T-helper 2 cell treated with Interferon-gamma antibody and Interleukin-4, amounts not matched to agents 5 μg/mL and 100 μg/mL, for 36 hours (primary cell): Measurements from ENCODE around the gene VPS4B.
"Not testable (repeated sequence)": the region's sequence is repeated elsewhere in the genome, so short reads cannot be mapped to it uniquely, and the experiment has no call there.

ENCODE experiments used
- DNase-seq: peaks from one replicate; pipeline ENCODE4 v3.0.0; 2021; ENCODE audit warnings: low spot score
- H3K27ac Mint-ChIP-seq: one replicate; pipeline ENCODE4 v1.8.0; 2021; ENCODE audit warnings: mild to moderate bottlenecking, mixed read lengths
- H3K27me3 Mint-ChIP-seq: one replicate; pipeline ENCODE4 v1.8.0; 2021; ENCODE audit warnings: low read depth, mixed read lengths
- H3K36me3 Mint-ChIP-seq: one replicate; pipeline ENCODE4 v1.8.0; 2021; ENCODE audit warnings: low read depth, mixed read lengths
- H3K4me1 Mint-ChIP-seq: one replicate; pipeline ENCODE4 v1.8.0; 2021; ENCODE audit warnings: low read depth, mixed read lengths
- H3K4me3 Mint-ChIP-seq: one replicate; pipeline ENCODE4 v1.8.0; 2022; ENCODE audit warnings: mild to moderate bottlenecking, moderate library complexity, mixed read lengths
- H3K9me3 Mint-ChIP-seq: one replicate; pipeline ENCODE4 v1.8.0; 2021; ENCODE audit warnings: mixed read lengths

Gene VPS4B

GRCh38 chr18:63422087-63422863 is at the start of gene VPS4B:
Gene VPS4B (minus strand): TSS chr18:63422476. CDS start chr18:63422259, 217 bp downstream.
- Mint-ChIP-seq H3K27ac (peak within 1 kb of the TSS; percentile 96), H3K4me3 (peak within 1 kb of the TSS; percentile 92), H3K36me3 (peaks cover 14% of the 10 kb centered on the region), H3K9me3 (no peaks in the 10 kb centered on the region), H3K4me1 (peaks cover 24% of the 10 kb centered on the region), H3K27me3 (peaks cover 2% of the 10 kb centered on the region)
- peak; percentile 100 for DNase-seq

- H3K36me3 Mint-ChIP-seq: no peaks in the 10 kb centered on the region
- H3K4me1 Mint-ChIP-seq: no peaks in the 10 kb centered on the region
- no peak overlapping the region for H3K27ac Mint-ChIP-seq
- H3K9me3 Mint-ChIP-seq: no peaks in the 10 kb centered on the region
- no peak for DNase-seq
- H3K27me3 Mint-ChIP-seq: peaks cover 20% of the 10 kb centered on the region
- no peak overlapping the region for H3K4me3 Mint-ChIP-seq
Measured at GRCh38 chr18:63470751-63471150, 48.5 kb upstream of the VPS4B start.

- no peaks in the 10 kb centered on the region for H3K4me1 Mint-ChIP-seq
- H3K27ac Mint-ChIP-seq: no peak overlapping the region
- H3K36me3 Mint-ChIP-seq: no peaks in the 10 kb centered on the region
- H3K4me3 Mint-ChIP-seq: no peak overlapping the region
- H3K27me3 Mint-ChIP-seq: peaks cover 19% of the 10 kb centered on the region
- DNase-seq: no peak
- H3K9me3 Mint-ChIP-seq: no peaks in the 10 kb centered on the region
Measured at GRCh38 chr18:63468575-63468974, 46.3 kb upstream of the VPS4B start.

- H3K4me3 Mint-ChIP-seq: no peak overlapping the region
- no peak for DNase-seq
- H3K4me1 Mint-ChIP-seq: no peaks in the 10 kb centered on the region
- no peak overlapping the region for H3K27ac Mint-ChIP-seq
- H3K36me3 Mint-ChIP-seq: no peaks in the 10 kb centered on the region
- no peaks in the 10 kb centered on the region for H3K9me3 Mint-ChIP-seq
- peaks cover 25% of the 10 kb centered on the region for H3K27me3 Mint-ChIP-seq
Measured at GRCh38 chr18:63467699-63468098, 45.4 kb upstream of the VPS4B start.

GRCh38 chr18:63465059-63465458 is 42.8 kb upstream of the VPS4B start:
- H3K27me3 Mint-ChIP-seq: peaks cover 32% of the 10 kb centered on the region

GRCh38 chr18:63464434-63464833 is 42.2 kb upstream of the VPS4B start:
- no peaks in the 10 kb centered on the region for H3K4me1 Mint-ChIP-seq
- no peaks in the 10 kb centered on the region for H3K9me3 Mint-ChIP-seq
- H3K36me3 Mint-ChIP-seq: no peaks in the 10 kb centered on the region
- peaks cover 32% of the 10 kb centered on the region for H3K27me3 Mint-ChIP-seq
- no peak overlapping the region for H3K4me3 Mint-ChIP-seq
- no peak for DNase-seq
- H3K27ac Mint-ChIP-seq: no peak overlapping the region

More at GRCh38 chr18:63465059-63465458, 42.8 kb upstream of the VPS4B start:
- no peaks in the 10 kb centered on the region for H3K36me3 Mint-ChIP-seq
- no peak overlapping the region for H3K4me3 Mint-ChIP-seq
- no peak overlapping the region for H3K27ac Mint-ChIP-seq
- no peak for DNase-seq
- no peaks in the 10 kb centered on the region for H3K9me3 Mint-ChIP-seq
- no peaks in the 10 kb centered on the region for H3K4me1 Mint-ChIP-seq

- H3K4me1 Mint-ChIP-seq: no peaks in the 10 kb centered on the region
- no peak for DNase-seq
- no peaks in the 10 kb centered on the region for H3K9me3 Mint-ChIP-seq
- peaks cover 30% of the 10 kb centered on the region for H3K27me3 Mint-ChIP-seq
- H3K27ac Mint-ChIP-seq: no peak overlapping the region
- no peak overlapping the region for H3K4me3 Mint-ChIP-seq
- no peaks in the 10 kb centered on the region for H3K36me3 Mint-ChIP-seq
Measured at GRCh38 chr18:63460414-63460813, 38.1 kb upstream of the VPS4B start.

GRCh38 chr18:63457977-63458376 is 35.7 kb upstream of the VPS4B start:
- no peaks in the 10 kb centered on the region for H3K4me1 Mint-ChIP-seq
- peaks cover 16% of the 10 kb centered on the region for H3K27me3 Mint-ChIP-seq
- H3K27ac Mint-ChIP-seq: no peak overlapping the region
- H3K9me3 Mint-ChIP-seq: no peaks in the 10 kb centered on the region
- no peak overlapping the region for H3K4me3 Mint-ChIP-seq
- DNase-seq: no peak
- no peaks in the 10 kb centered on the region for H3K36me3 Mint-ChIP-seq

- no peak overlapping the region for H3K4me3 Mint-ChIP-seq
- H3K4me1 Mint-ChIP-seq: no peaks in the 10 kb centered on the region
- peaks cover 3% of the 10 kb centered on the region for H3K27me3 Mint-ChIP-seq
- no peak for DNase-seq
- H3K9me3 Mint-ChIP-seq: no peaks in the 10 kb centered on the region
- no peaks in the 10 kb centered on the region for H3K36me3 Mint-ChIP-seq
- H3K27ac Mint-ChIP-seq: no peak overlapping the region
Measured at GRCh38 chr18:63454497-63454896, 32.2 kb upstream of the VPS4B start.

GRCh38 chr18:63452751-63453150 is 30.5 kb upstream of the VPS4B start:
- not testable (repeated sequence) for DNase-seq, H3K4me3 Mint-ChIP-seq, H3K27me3 Mint-ChIP-seq, H3K36me3 Mint-ChIP-seq, H3K4me1 Mint-ChIP-seq, H3K9me3 Mint-ChIP-seq, H3K27ac Mint-ChIP-seq

GRCh38 chr18:63451799-63452660 is 29.8 kb upstream of the VPS4B start:
- no peak overlapping the region for H3K4me3 Mint-ChIP-seq
- no peak for DNase-seq
- H3K4me1 Mint-ChIP-seq: no peaks in the 10 kb centered on the region
- H3K27ac Mint-ChIP-seq: no peak overlapping the region
- H3K36me3 Mint-ChIP-seq: no peaks in the 10 kb centered on the region
- H3K9me3 Mint-ChIP-seq: no peaks in the 10 kb centered on the region
- H3K27me3 Mint-ChIP-seq: peaks cover 3% of the 10 kb centered on the region

- no peaks in the 10 kb centered on the region for H3K27me3 Mint-ChIP-seq
- no peaks in the 10 kb centered on the region for H3K36me3 Mint-ChIP-seq
- no peak overlapping the region for H3K4me3 Mint-ChIP-seq
- H3K4me1 Mint-ChIP-seq: no peaks in the 10 kb centered on the region
- no peak for DNase-seq
- no peaks in the 10 kb centered on the region for H3K9me3 Mint-ChIP-seq
- no peak overlapping the region for H3K27ac Mint-ChIP-seq
Measured at GRCh38 chr18:63449426-63449825, 27.1 kb upstream of the VPS4B start.

- no peaks in the 10 kb centered on the region for H3K36me3 Mint-ChIP-seq
- H3K4me3 Mint-ChIP-seq: no peak overlapping the region
- no peak for DNase-seq
- H3K27me3 Mint-ChIP-seq: no peaks in the 10 kb centered on the region
- H3K4me1 Mint-ChIP-seq: no peaks in the 10 kb centered on the region
- no peak overlapping the region for H3K27ac Mint-ChIP-seq
- no peaks in the 10 kb centered on the region for H3K9me3 Mint-ChIP-seq
Measured at GRCh38 chr18:63447066-63447465, 24.8 kb upstream of the VPS4B start.

GRCh38 chr18:63446266-63446665 is 24.0 kb upstream of the VPS4B start:
- Mint-ChIP-seq H3K27ac (no peak overlapping the region), H3K36me3 (no peaks in the 10 kb centered on the region), H3K27me3 (peaks cover 6% of the 10 kb centered on the region), H3K4me3 (no peak overlapping the region), H3K9me3 (no peaks in the 10 kb centered on the region), H3K4me1 (no peaks in the 10 kb centered on the region)
- DNase-seq: no peak
